ENCODE measurements around the gene KIF26B. TPM values are rescaled to one million over a fixed set of nuclear protein-coding genes. Genes with fewer than 3 reads are reported as not detected.
A peak's percentile ranks its signal among the peaks of the same experiment; 100 is the strongest.

The KIF26B gene
- total and polyA plus RNA-seq, 2 experiments from 2014 or later: 0.03 to 0.76 TPM

DNA sequence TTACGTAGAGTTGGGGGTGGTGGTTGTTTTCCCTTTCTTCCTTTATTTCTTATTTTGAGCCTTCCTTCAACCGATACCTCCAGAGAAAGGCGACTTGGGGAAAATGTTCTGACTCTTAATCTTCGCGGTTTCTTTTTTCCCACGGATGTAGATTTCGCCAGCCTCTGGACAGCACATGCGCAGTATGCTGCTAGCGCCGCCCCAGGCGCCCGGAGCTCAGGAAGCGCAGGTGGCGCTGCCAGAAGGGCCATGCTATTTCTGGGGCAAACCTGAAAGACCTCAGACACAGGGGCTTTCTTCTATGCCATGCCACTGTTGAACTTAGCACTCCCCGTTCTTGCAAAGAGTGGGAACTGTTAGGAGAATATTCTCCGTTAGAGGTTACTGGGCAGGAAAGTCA is 392.1 kb downstream of the KIF26B start (continued):
- TF ChIP-seq, protein P1, sequence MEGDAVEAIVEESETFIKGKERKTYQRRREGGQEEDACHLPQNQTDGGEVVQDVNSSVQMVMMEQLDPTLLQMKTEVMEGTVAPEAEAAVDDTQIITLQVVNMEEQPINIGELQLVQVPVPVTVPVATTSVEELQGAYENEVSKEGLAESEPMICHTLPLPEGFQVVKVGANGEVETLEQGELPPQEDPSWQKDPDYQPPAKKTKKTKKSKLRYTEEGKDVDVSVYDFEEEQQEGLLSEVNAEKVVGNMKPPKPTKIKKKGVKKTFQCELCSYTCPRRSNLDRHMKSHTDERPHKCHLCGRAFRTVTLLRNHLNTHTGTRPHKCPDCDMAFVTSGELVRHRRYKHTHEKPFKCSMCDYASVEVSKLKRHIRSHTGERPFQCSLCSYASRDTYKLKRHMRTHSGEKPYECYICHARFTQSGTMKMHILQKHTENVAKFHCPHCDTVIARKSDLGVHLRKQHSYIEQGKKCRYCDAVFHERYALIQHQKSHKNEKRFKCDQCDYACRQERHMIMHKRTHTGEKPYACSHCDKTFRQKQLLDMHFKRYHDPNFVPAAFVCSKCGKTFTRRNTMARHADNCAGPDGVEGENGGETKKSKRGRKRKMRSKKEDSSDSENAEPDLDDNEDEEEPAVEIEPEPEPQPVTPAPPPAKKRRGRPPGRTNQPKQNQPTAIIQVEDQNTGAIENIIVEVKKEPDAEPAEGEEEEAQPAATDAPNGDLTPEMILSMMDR (conservative IDR thresholded peaks at IDR 0.05; ENCODE audit: low read depth in 2 of 2): no peak
- TF ChIP-seq EZH2 (IDR thresholded peaks at IDR 0.05; ENCODE audit: low read depth, unreplicated experiment) (no peak), NANOG (IDR thresholded peaks at IDR 0.05; ENCODE audit: borderline replicate concordance) (no peak), STAT1 (IDR thresholded peaks at IDR 0.05; ENCODE audit: unreplicated experiment) (no peak), ZNF331 (CRISPR knock-in tag; IDR thresholded peaks at IDR 0.05; ENCODE audit: low read depth) (no peak), JUNB (IDR thresholded peaks at IDR 0.05; ENCODE audit: unreplicated experiment) (no peak), ZNF114 (CRISPR knock-in tag; IDR thresholded peaks at IDR 0.05) (no peak)
- TF ChIP-seq, protein P2, sequence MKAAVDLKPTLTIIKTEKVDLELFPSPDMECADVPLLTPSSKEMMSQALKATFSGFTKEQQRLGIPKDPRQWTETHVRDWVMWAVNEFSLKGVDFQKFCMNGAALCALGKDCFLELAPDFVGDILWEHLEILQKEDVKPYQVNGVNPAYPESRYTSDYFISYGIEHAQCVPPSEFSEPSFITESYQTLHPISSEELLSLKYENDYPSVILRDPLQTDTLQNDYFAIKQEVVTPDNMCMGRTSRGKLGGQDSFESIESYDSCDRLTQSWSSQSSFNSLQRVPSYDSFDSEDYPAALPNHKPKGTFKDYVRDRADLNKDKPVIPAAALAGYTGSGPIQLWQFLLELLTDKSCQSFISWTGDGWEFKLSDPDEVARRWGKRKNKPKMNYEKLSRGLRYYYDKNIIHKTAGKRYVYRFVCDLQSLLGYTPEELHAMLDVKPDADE (IDR thresholded peaks at IDR 0.05): no peak

DNA sequence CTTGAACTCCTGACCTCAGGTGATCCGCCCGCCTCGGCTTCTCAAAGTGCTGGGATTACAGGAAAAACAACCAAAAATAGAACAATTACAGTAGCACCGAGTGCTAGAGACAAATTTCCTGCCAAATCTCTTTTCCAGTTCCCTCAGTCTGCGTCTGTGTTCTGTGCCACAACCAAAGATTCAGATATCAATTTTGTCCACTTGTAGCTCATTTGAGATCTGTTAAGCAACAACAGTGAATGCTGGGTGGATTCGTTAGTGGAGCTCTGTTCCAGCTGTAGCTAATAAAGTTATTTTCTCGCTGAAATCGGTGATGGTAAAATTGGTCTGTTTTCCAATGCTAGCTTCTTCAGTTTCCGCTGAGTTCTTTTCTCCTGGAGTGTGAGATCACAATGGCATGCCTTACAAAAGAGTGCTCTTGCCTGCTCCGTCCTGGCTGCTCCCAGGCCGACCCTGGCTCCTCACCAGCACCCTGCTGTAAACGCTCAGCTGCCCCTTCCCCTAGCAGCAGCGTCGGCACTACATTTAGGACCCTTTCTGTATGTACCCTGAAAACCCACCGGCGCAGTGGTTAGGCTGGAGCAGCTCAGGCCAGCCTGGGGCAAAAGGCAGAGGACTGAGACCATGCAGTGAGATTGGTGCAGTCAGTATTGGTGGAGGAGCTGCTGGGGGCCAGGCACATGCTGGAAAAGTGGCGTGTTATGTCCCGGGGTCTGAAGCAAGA is 395.4 kb downstream of the KIF26B start:
- Histone ChIP-seq H3K4me3 (no peak overlapping the region), H3K9me2 (ENCODE audit: insufficient read depth) (no peaks in the 10 kb centered on the region), H3K79me2 (replicated peaks; ENCODE audit: insufficient read depth) (no peaks in the 10 kb centered on the region), H3K4me1 (ENCODE audit: insufficient read depth) (peaks cover 14% of the 10 kb centered on the region), H2AFZ (peak overlapping the region; percentile 99), H3K27me3 (ENCODE audit: insufficient read depth) (no peaks in the 10 kb centered on the region), H4K20me1 (replicated peaks; ENCODE audit: insufficient read depth) (no peaks in the 10 kb centered on the region), H3F3A (replicated peaks; ENCODE audit: low read depth) (no peaks in the 10 kb centered on the region), H3K27ac (ENCODE audit: low read depth) (no peak overlapping the region), H3K36me3 (ENCODE audit: insufficient read depth) (no peaks in the 10 kb centered on the region), H3K4me2 (no peak overlapping the region; the same call in 1 of the 2 replicates)
- peaks cover 22% of the 10 kb centered on the region for H3K4me1 Mint-ChIP-seq
- peaks cover 8% of the 10 kb centered on the region for H3K27me3 Mint-ChIP-seq (ENCODE audit: insufficient read depth, low read depth, poor library complexity)
- H3K36me3 Mint-ChIP-seq (ENCODE audit: low read depth): no peaks in the 10 kb centered on the region; the same call in 2 of the 3 replicates
- peak; percentile 89 for ATAC-seq
- H3K27ac Mint-ChIP-seq: peak overlapping the region; percentile 17; the same call in 1 of the 2 replicates
- H3K4me3 Mint-ChIP-seq: no peak overlapping the region
- DNase-seq (ENCODE audit: low spot score): peak; percentile 18
- no peaks in the 10 kb centered on the region for H3K9me3 Mint-ChIP-seq
- TF ChIP-seq ZNF114 (CRISPR knock-in tag; IDR thresholded peaks at IDR 0.05): no peak
- TF ChIP-seq ZNF331 (CRISPR knock-in tag; IDR thresholded peaks at IDR 0.05; ENCODE audit: low read depth): no peak
- TF ChIP-seq, protein P2 (IDR thresholded peaks at IDR 0.05): no peak
- no peak for TF ChIP-seq CREB1 (CRISPR knock-in tag; IDR thresholded peaks at IDR 0.05; ENCODE audit: low read depth)
- TF ChIP-seq, protein P3, sequence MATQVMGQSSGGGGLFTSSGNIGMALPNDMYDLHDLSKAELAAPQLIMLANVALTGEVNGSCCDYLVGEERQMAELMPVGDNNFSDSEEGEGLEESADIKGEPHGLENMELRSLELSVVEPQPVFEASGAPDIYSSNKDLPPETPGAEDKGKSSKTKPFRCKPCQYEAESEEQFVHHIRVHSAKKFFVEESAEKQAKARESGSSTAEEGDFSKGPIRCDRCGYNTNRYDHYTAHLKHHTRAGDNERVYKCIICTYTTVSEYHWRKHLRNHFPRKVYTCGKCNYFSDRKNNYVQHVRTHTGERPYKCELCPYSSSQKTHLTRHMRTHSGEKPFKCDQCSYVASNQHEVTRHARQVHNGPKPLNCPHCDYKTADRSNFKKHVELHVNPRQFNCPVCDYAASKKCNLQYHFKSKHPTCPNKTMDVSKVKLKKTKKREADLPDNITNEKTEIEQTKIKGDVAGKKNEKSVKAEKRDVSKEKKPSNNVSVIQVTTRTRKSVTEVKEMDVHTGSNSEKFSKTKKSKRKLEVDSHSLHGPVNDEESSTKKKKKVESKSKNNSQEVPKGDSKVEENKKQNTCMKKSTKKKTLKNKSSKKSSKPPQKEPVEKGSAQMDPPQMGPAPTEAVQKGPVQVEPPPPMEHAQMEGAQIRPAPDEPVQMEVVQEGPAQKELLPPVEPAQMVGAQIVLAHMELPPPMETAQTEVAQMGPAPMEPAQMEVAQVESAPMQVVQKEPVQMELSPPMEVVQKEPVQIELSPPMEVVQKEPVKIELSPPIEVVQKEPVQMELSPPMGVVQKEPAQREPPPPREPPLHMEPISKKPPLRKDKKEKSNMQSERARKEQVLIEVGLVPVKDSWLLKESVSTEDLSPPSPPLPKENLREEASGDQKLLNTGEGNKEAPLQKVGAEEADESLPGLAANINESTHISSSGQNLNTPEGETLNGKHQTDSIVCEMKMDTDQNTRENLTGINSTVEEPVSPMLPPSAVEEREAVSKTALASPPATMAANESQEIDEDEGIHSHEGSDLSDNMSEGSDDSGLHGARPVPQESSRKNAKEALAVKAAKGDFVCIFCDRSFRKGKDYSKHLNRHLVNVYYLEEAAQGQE (IDR thresholded peaks at IDR 0.05; ENCODE audit: unreplicated experiment): no peak
- TF ChIP-seq POLR2AphosphoS5 (IDR thresholded peaks at IDR 0.05; ENCODE audit: low read depth): no peak
- TF ChIP-seq EZH2phosphoT487 (IDR thresholded peaks at IDR 0.05; ENCODE audit: unreplicated experiment): no peak
- TF ChIP-seq EZH2 (IDR thresholded peaks at IDR 0.05; ENCODE audit: low read depth, unreplicated experiment): no peak
- no peak for TF ChIP-seq JUNB (IDR thresholded peaks at IDR 0.05; ENCODE audit: unreplicated experiment)
- TF ChIP-seq NANOG (IDR thresholded peaks at IDR 0.05; ENCODE audit: borderline replicate concordance): no peak
- TF ChIP-seq, protein P1 (conservative IDR thresholded peaks at IDR 0.05; ENCODE audit: low read depth in 2 of 2): no peak
